OCI-LY3 (cell line): Measurements from ENCODE around the gene MRPL33.

Experiments
- H2AFZ ChIP-seq: fragments of 200-600, 300-600 bp; shearing (Covaris generic); 2 replicates; pipeline ENCODE4 v1.6.0; 2014; ENCODE audit warnings: antibody characterized with exemption, low read depth, low read length
- H3K27ac ChIP-seq: fragments of 200-600, 300-600 bp; sonication (generic); 2 replicates; pipeline ENCODE4 v1.5.1; 2014; ENCODE audit warnings: mild to moderate bottlenecking, low read length, moderate library complexity, mixed read lengths
- H3K27me3 ChIP-seq: fragments of 200-600, 300-600 bp; sonication (generic); 2 replicates; pipeline ENCODE4 v1.6.1; 2014; ENCODE audit warnings: low read depth, low read length, mixed read lengths
- H3K36me3 ChIP-seq: fragments of 200-600, 300-600 bp; sonication (generic); replicated peaks from 2 replicates; pipeline ENCODE3; 2014; ENCODE audit warnings: low read depth, low read length, mixed read lengths
- H3K4me1 ChIP-seq: fragments of 300-600, 200-600 bp; sonication (generic); 2 replicates; pipeline ENCODE4 v1.6.1; 2014; ENCODE audit warnings: low read length, mixed read lengths
- H3K4me2 ChIP-seq: fragments of 200-600, 300-600 bp; sonication (generic); 2 replicates; pipeline ENCODE4 v1.6.1; 2014; ENCODE audit warnings: low read length, mixed read lengths
- H3K4me3 ChIP-seq: fragments of 300-600, 200-600 bp; sonication (generic); 2 replicates; pipeline ENCODE4 v1.5.1; 2014; ENCODE audit warnings: antibody characterized with exemption, mild to moderate bottlenecking, low read length, moderate library complexity
- H3K79me2 ChIP-seq: fragments of 300-600, 200-600 bp; shearing (Covaris generic); 2 replicates; pipeline ENCODE4 v1.6.1; 2014; ENCODE audit warnings: mild to moderate bottlenecking, low read length, mixed read lengths
- H3K9ac ChIP-seq: fragments of 300-600, 200-600 bp; shearing (Covaris generic); 2 replicates; pipeline ENCODE4 v1.6.0; 2014; ENCODE audit warnings: mild to moderate bottlenecking, low read length, moderate library complexity
- H3K9me3 ChIP-seq: fragments of 200-600, 300-600 bp; shearing (Covaris generic); 2 replicates; pipeline ENCODE4 v1.6.1; 2014; ENCODE audit warnings: low read length, mixed read lengths; ENCODE audit not compliant: insufficient read depth
- H4K20me1 ChIP-seq: fragments of 200-600, 300-600 bp; sonication (generic); 2 replicates; pipeline ENCODE4 v1.6.1; 2016; ENCODE audit warnings: low read length, mixed read lengths; ENCODE audit not compliant: insufficient read depth
- CTCF ChIP-seq: fragments of 200-600, 300-600 bp; sonication (generic); IDR thresholded peaks from 2 replicates; pipeline ENCODE4 v1.5.1; 2014; ENCODE audit warnings: antibody characterized with exemption, low read length, low read depth
- EZH2phosphoT487 ChIP-seq: fragments of 200-600 bp; shearing (Covaris generic); IDR thresholded peaks from 2 replicates; pipeline ENCODE4 v1.6.1; 2018; ENCODE audit warnings: antibody characterized with exemption, mixed run types, low read depth

The MRPL33 gene

GRCh38 chr2:27802547-27802946 is 31.0 kb downstream of the MRPL33 start:
- no peaks in the 10 kb centered on the region for H3K9me3 ChIP-seq
- no peak overlapping the region for H3K9ac ChIP-seq
- H2AFZ ChIP-seq, result no peak overlapping the region
- no peaks in the 10 kb centered on the region for H3K36me3 ChIP-seq
- H3K4me3 ChIP-seq, result no peak overlapping the region
- no peaks in the 10 kb centered on the region for H3K4me1 ChIP-seq
- H3K27me3 ChIP-seq, result no peaks in the 10 kb centered on the region
- no peak for TF ChIP-seq CTCF
- TF ChIP-seq EZH2phosphoT487, result no peak
- H3K79me2 ChIP-seq, result no peaks in the 10 kb centered on the region
- H3K4me2 ChIP-seq, result no peak overlapping the region
- H3K27ac ChIP-seq, result no peak overlapping the region
- no peaks in the 10 kb centered on the region for H4K20me1 ChIP-seq

- H3K9ac ChIP-seq, result no peak overlapping the region
- no peak overlapping the region for H3K4me3 ChIP-seq
- H3K27me3 ChIP-seq, result no peaks in the 10 kb centered on the region
- H2AFZ ChIP-seq, result no peak overlapping the region
- no peaks in the 10 kb centered on the region for H4K20me1 ChIP-seq
- no peaks in the 10 kb centered on the region for H3K9me3 ChIP-seq
- H3K4me1 ChIP-seq, result no peaks in the 10 kb centered on the region
- no peak overlapping the region for H3K4me2 ChIP-seq
- H3K79me2 ChIP-seq, result no peaks in the 10 kb centered on the region
- TF ChIP-seq EZH2phosphoT487 (no peak), CTCF (no peak)
- no peaks in the 10 kb centered on the region for H3K36me3 ChIP-seq
- H3K27ac ChIP-seq, result no peak overlapping the region
These were observed 31.5 kb downstream of the MRPL33 start for GRCh38 chr2:27803046-27803445.

GRCh38 chr2:27804146-27804545 is 32.6 kb downstream of the MRPL33 start:
- no peak overlapping the region for H3K27ac ChIP-seq
- no peaks in the 10 kb centered on the region for H3K79me2 ChIP-seq
- no peaks in the 10 kb centered on the region for H3K4me1 ChIP-seq
- H3K9me3 ChIP-seq, result no peaks in the 10 kb centered on the region
- no peaks in the 10 kb centered on the region for H4K20me1 ChIP-seq
- H3K4me3 ChIP-seq, result no peak overlapping the region
- TF ChIP-seq EZH2phosphoT487 (no peak), CTCF (no peak)
- no peak overlapping the region for H2AFZ ChIP-seq
- no peaks in the 10 kb centered on the region for H3K27me3 ChIP-seq
- no peaks in the 10 kb centered on the region for H3K36me3 ChIP-seq
- no peak overlapping the region for H3K9ac ChIP-seq
- H3K4me2 ChIP-seq, result no peak overlapping the region

GRCh38 chr2:27805180-27805579 is 33.7 kb downstream of the MRPL33 start:
- Histone ChIP-seq H3K27ac (no peak overlapping the region), H3K4me1 (no peaks in the 10 kb centered on the region), H3K27me3 (no peaks in the 10 kb centered on the region), H3K36me3 (no peaks in the 10 kb centered on the region), H3K79me2 (no peaks in the 10 kb centered on the region), H3K9me3 (no peaks in the 10 kb centered on the region), H3K9ac (no peak overlapping the region), H3K4me3 (no peak overlapping the region), H3K4me2 (no peak overlapping the region), H4K20me1 (no peaks in the 10 kb centered on the region), H2AFZ (no peak overlapping the region)
- TF ChIP-seq CTCF, result no peak
